Body of pancreas (tissue), 4 donors: ENCODE results near the gene KLHDC9. TPM values are rescaled to one million over a fixed set of nuclear protein-coding genes. Genes with fewer than 3 reads are reported as not detected.

Experiments used
- ATAC-seq: fragments of 150-250 bp; one replicate; pipeline ENCODE4 v1.9.1; 2016
- DNase-seq, 4 donors: peaks; one replicate each; pipeline ENCODE4 v3.0.0-alpha.2; 2019
- H3K27ac ChIP-seq, 4 donors: fragments of 200-600 bp; sonication (generic); 1 replicate in 3 of 4; 2 replicates in 1 of 4; pipeline versions ENCODE4 v1.5.1 to v1.6.1; 2016 to 2019; ENCODE audit warnings: mild to moderate bottlenecking in 1 of 4, mixed read lengths in 1 of 4, moderate library complexity in 1 of 4
- H3K27me3 ChIP-seq, 2 donors: fragments of 200-600 bp; sonication (generic); one replicate each; pipeline ENCODE4 v1.6.0; 2016; ENCODE audit warnings: mild to moderate bottlenecking in 1 of 2
- H3K36me3 ChIP-seq, 2 donors: fragments of 200-600 bp; sonication (generic); replicated peaks in 1 of 2; 2 replicates each; pipeline ENCODE4 v1.5.1; 2016; ENCODE audit warnings: low read depth in 2 of 2; ENCODE audit not compliant: insufficient read depth in 1 of 2
- H3K4me1 ChIP-seq: fragments of 200-600 bp; sonication (generic); one replicate; pipeline ENCODE4 v1.6.0; 2016
- H3K4me3 ChIP-seq, 2 donors: fragments of 200-600 bp; sonication (generic); 1 replicate in 1 of 2; 2 replicates in 1 of 2; pipeline ENCODE4 v1.5.1; 2016 to 2019
- H3K9me3 ChIP-seq, 3 donors: fragments of 200-600 bp; sonication (generic); 1 replicate in 2 of 3; 2 replicates in 1 of 3; pipeline ENCODE4 v1.5.1; 2016
- CTCF ChIP-seq, 7 experiments: fragments of 450-650 bp in 4 of 7; fragments of 200-600 bp in 3 of 7; sonication (generic) in 3 of 7; IDR thresholded peaks; one replicate each; pipeline ENCODE4 v1.5.1; 2016 to 2019; ENCODE audit warnings: antibody characterized with exemption in 7 of 7
- POLR2A ChIP-seq, 3 donors: fragments of 450-650 bp; IDR thresholded peaks; one replicate each; pipeline ENCODE4 v1.6.1; 2016; ENCODE audit warnings: antibody characterized with exemption in 3 of 3, mild to moderate bottlenecking in 2 of 3
- WGBS, 2 donors: methylation state at CpG; one replicate each; pipeline ENCODE4 v1.1.5; 2017; 5-methylcytosine and 5-hydroxymethylcytosine counted together
- intact Hi-C: fragments of 100-400 bp; cut with DNase I; formaldehyde crosslinking; loops from one replicate; pipeline ENCODE4 v1.15.1; 2023
- total RNA-seq, 2 donors: library from RNA; depleted of rRNA; stranded (reverse); fragments of >200 nt; gene quantifications; one replicate each; pipeline ENCODE4 v1.1.0, GENCODE V29; 2016

The KLHDC9 gene
- total RNA-seq, 2 donors from 2014 or later, result 13.5 to 22.7 TPM

GRCh38 chr1:161132410-161133219 lies 34.5 kb downstream of the KLHDC9 start, which contains the start of gene DEDD:
DEDD (minus strand) TSS chr1:161132667; CDS start chr1:161124462, 8,205 bp downstream.
- peaks cover 0 to 1% of the 10 kb centered on the region in 2 donors for H3K36me3 ChIP-seq
- DNase-seq, result peak; percentile 92 to 97 (median 94)
- intact Hi-C loops, result no loop called here
- H3K9me3 ChIP-seq, result no peaks in the 10 kb centered on the region
- H3K4me3 ChIP-seq, result peak within 1 kb of the TSS; percentile 66 to 91
- peaks cover 42% of the 10 kb centered on the region for H3K4me1 ChIP-seq
- no peaks in the 10 kb centered on the region for H3K27me3 ChIP-seq
- H3K27ac ChIP-seq, result peak within 1 kb of the TSS; percentile 88 to 95 (median 91)
- TF ChIP-seq CTCF (IDR thresholded peaks at IDR 0.05), result no peak
- TF ChIP-seq POLR2A (IDR thresholded peaks at IDR 0.05), result peak; percentile 38 to 62 (median 53)
- ATAC-seq, result peak; percentile 94
- 0 to 1% methylated on average over 26 to 68 of the region's 68 CpGs for WGBS, 2 donors

- TF ChIP-seq POLR2A (IDR thresholded peaks at IDR 0.05), result no peak
- TF ChIP-seq CTCF (IDR thresholded peaks at IDR 0.05), result no peak
- H3K27ac ChIP-seq, result peak overlapping the region; percentile 88 to 95 (median 91)
- DNase-seq (no peak), ATAC-seq (no peak)
- no peaks in the 10 kb centered on the region for H3K9me3 ChIP-seq
- peak overlapping the region; percentile 66 to 91 for H3K4me3 ChIP-seq
- H3K27me3 ChIP-seq, result no peaks in the 10 kb centered on the region
- H3K36me3 ChIP-seq, result no peaks in the 10 kb centered on the region
- WGBS, 2 donors, result 3 to 4% methylated on average over 11 of the region's 11 CpGs
- intact Hi-C loops, result no loop called here
- H3K4me1 ChIP-seq, result peaks cover 42% of the 10 kb centered on the region
Observed at GRCh38 chr1:161133220-161133740, 35.1 kb downstream of the KLHDC9 start.

- no peak overlapping the region for H3K27ac ChIP-seq
- intact Hi-C loops, result no loop called here
- 82 to 86% methylated on average over 3 of the region's 3 CpGs for WGBS, 2 donors
- no peak overlapping the region for H3K4me3 ChIP-seq
- TF ChIP-seq POLR2A (IDR thresholded peaks at IDR 0.05) (no peak), CTCF (IDR thresholded peaks at IDR 0.05) (no peak)
- peaks cover 15% of the 10 kb centered on the region for H3K4me1 ChIP-seq
- ATAC-seq (no peak), DNase-seq (no peak)
- no peaks in the 10 kb centered on the region for H3K27me3 ChIP-seq
- H3K9me3 ChIP-seq, result no peaks in the 10 kb centered on the region
- no peaks in the 10 kb centered on the region for H3K36me3 ChIP-seq
Observed at GRCh38 chr1:161137881-161138280, 39.7 kb downstream of the KLHDC9 start.

- 64 to 90% methylated on average over 1 of the region's 1 CpG for WGBS, 2 donors
- no peak for TF ChIP-seq CTCF (IDR thresholded peaks at IDR 0.05)
- no peak for TF ChIP-seq POLR2A (IDR thresholded peaks at IDR 0.05)
- Histone ChIP-seq H3K4me3 (no peak overlapping the region), H3K27me3 (no peaks in the 10 kb centered on the region), H3K4me1 (peaks cover 15% of the 10 kb centered on the region), H3K36me3 (no peaks in the 10 kb centered on the region), H3K9me3 (no peaks in the 10 kb centered on the region), H3K27ac (no peak overlapping the region)
- ATAC-seq, result no peak
- DNase-seq, result no peak
- intact Hi-C loops, result no loop called here
Observed at GRCh38 chr1:161138431-161138830, 40.3 kb downstream of the KLHDC9 start.
